WTC11 (cell line): Measurements from ENCODE around the gene ZNF488. TPM values are rescaled to one million over a fixed set of nuclear protein-coding genes. Genes with fewer than 3 reads are reported as not detected.

Experiments
- ATAC-seq: fragments of 200-7000 bp; cut with Tn5 transposase; 2 replicates; pipeline ENCODE4 v1.10.0; 2021; ENCODE audit warnings: mild to moderate bottlenecking, moderate library complexity
- CTCF ChIA-PET: fragments of 300-600 bp; sonication (Branson Sonifier 250); formaldehyde crosslinking; loops from one replicate; lab custom pipeline; 2021; ENCODE audit warnings: antibody characterized with exemption; lab: Charles Lee
- POLR2A ChIA-PET: fragments of 350-600 bp; sonication (Branson Sonifier 250); formaldehyde crosslinking; loops from one replicate; lab custom pipeline; 2021; ENCODE audit warnings: antibody characterized with exemption; lab: Charles Lee
- DNase-seq: peaks from one replicate; pipeline ENCODE4 v3.0.0; 2021; ENCODE audit warnings: low spot score
- H3K27ac Mint-ChIP-seq: 2 replicates; pipeline ENCODE4 v1.8.0; 2021; ENCODE audit warnings: mixed read lengths
- H3K27me3 Mint-ChIP-seq: 2 replicates; pipeline ENCODE4 v1.8.0; 2021; ENCODE audit warnings: low read depth, mild to moderate bottlenecking, moderate library complexity, mixed read lengths
- H3K36me3 Mint-ChIP-seq: 2 replicates; pipeline ENCODE4 v1.8.0; 2021; ENCODE audit warnings: mixed read lengths
- H3K4me1 Mint-ChIP-seq: 2 replicates; pipeline ENCODE4 v1.8.0; 2022; ENCODE audit warnings: mixed read lengths
- H3K4me3 Mint-ChIP-seq: 2 replicates; pipeline ENCODE4 v1.8.0; 2021; ENCODE audit warnings: mild to moderate bottlenecking, moderate library complexity, mixed read lengths
- H3K9me3 Mint-ChIP-seq: 2 replicates; pipeline ENCODE4 v1.8.0; 2021; ENCODE audit warnings: mixed read lengths
- E2F1 ChIP-seq: sonication (generic); formaldehyde crosslinking; IDR thresholded peaks from 2 replicates; pipeline ENCODE4 v1.8.0; 2022; ENCODE audit warnings: mild to moderate bottlenecking, missing genetic modification reagents
- FOXK1 ChIP-seq: sonication (generic); formaldehyde crosslinking; IDR thresholded peaks from 2 replicates; pipeline ENCODE4 v1.8.0; 2022; ENCODE audit warnings: mild to moderate bottlenecking, moderate library complexity, missing genetic modification reagents
- NFE2L1 ChIP-seq: sonication (generic); formaldehyde crosslinking; IDR thresholded peaks from 2 replicates; pipeline ENCODE4 v1.8.1; 2023; ENCODE audit warnings: missing genetic modification reagents
- PRDM15 ChIP-seq: sonication (generic); formaldehyde crosslinking; IDR thresholded peaks from 2 replicates; pipeline ENCODE4 v1.8.0; 2022; ENCODE audit warnings: missing genetic modification reagents
- SP1 ChIP-seq: sonication (generic); formaldehyde crosslinking; conservative IDR thresholded peaks from 2 replicates; pipeline ENCODE4 v1.8.1; 2022; ENCODE audit warnings: missing genetic modification reagents
- TP53 ChIP-seq: sonication (generic); formaldehyde crosslinking; IDR thresholded peaks from 2 replicates; pipeline ENCODE4 v1.8.1; 2023; ENCODE audit warnings: mild to moderate bottlenecking, missing genetic modification reagents
- ZBTB43 ChIP-seq: sonication (generic); formaldehyde crosslinking; IDR thresholded peaks from 2 replicates; pipeline ENCODE4 v1.8.1; 2023; ENCODE audit warnings: mild to moderate bottlenecking, missing genetic modification reagents
- ZNF671 ChIP-seq: fragments of 250-450 bp; sonication (Bioruptor Pico); IDR thresholded peaks from 2 replicates; pipeline ENCODE4 v1.8.0; 2021; ENCODE audit warnings: mild to moderate bottlenecking
- total RNA-seq: library from RNA; stranded (reverse); gene quantifications from 3 replicates; pipeline ENCODE4 v1.2.3, GENCODE V29; 2021
- TF ChIP-seq, protein P1 (sequence below): fragments of 250-450 bp; sonication (Bioruptor Pico); IDR thresholded peaks from 2 replicates; pipeline ENCODE4 v1.9.0; 2021; ENCODE audit warnings: mild to moderate bottlenecking, borderline replicate concordance
- TF ChIP-seq, protein P2 (sequence below): sonication (generic); formaldehyde crosslinking; IDR thresholded peaks from 2 replicates; pipeline ENCODE4 v1.8.1; 2022; ENCODE audit warnings: mild to moderate bottlenecking, missing genetic modification reagents, moderate library complexity, borderline replicate concordance
- TF ChIP-seq, protein P3 (sequence below): sonication (generic); formaldehyde crosslinking; IDR thresholded peaks from 2 replicates; pipeline ENCODE4 v1.8.1; 2022; ENCODE audit warnings: low read depth, mild to moderate bottlenecking, moderate library complexity, missing genetic modification reagents, borderline replicate concordance

The ZNF488 gene
- total RNA-seq, 1 experiment from 2014 or later: 8.7 TPM

GRCh38 chr10:47360419-47361040 is 23.6 kb downstream of the ZNF488 start:
- no peaks in the 10 kb centered on the region for H3K27me3 Mint-ChIP-seq
- no peak overlapping the region for H3K4me3 Mint-ChIP-seq
- no peak for TF ChIP-seq PRDM15 (CRISPR knock-in tag)
- TF ChIP-seq ZNF671: no peak
- no peak for TF ChIP-seq NFE2L1
- TF ChIP-seq ZBTB43 (CRISPR knock-in tag): no peak
- TF ChIP-seq, protein P1, sequence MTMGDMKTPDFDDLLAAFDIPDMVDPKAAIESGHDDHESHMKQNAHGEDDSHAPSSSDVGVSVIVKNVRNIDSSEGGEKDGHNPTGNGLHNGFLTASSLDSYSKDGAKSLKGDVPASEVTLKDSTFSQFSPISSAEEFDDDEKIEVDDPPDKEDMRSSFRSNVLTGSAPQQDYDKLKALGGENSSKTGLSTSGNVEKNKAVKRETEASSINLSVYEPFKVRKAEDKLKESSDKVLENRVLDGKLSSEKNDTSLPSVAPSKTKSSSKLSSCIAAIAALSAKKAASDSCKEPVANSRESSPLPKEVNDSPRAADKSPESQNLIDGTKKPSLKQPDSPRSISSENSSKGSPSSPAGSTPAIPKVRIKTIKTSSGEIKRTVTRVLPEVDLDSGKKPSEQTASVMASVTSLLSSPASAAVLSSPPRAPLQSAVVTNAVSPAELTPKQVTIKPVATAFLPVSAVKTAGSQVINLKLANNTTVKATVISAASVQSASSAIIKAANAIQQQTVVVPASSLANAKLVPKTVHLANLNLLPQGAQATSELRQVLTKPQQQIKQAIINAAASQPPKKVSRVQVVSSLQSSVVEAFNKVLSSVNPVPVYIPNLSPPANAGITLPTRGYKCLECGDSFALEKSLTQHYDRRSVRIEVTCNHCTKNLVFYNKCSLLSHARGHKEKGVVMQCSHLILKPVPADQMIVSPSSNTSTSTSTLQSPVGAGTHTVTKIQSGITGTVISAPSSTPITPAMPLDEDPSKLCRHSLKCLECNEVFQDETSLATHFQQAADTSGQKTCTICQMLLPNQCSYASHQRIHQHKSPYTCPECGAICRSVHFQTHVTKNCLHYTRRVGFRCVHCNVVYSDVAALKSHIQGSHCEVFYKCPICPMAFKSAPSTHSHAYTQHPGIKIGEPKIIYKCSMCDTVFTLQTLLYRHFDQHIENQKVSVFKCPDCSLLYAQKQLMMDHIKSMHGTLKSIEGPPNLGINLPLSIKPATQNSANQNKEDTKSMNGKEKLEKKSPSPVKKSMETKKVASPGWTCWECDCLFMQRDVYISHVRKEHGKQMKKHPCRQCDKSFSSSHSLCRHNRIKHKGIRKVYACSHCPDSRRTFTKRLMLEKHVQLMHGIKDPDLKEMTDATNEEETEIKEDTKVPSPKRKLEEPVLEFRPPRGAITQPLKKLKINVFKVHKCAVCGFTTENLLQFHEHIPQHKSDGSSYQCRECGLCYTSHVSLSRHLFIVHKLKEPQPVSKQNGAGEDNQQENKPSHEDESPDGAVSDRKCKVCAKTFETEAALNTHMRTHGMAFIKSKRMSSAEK (CRISPR knock-in tag): no peak
- no peak for TF ChIP-seq E2F1 (CRISPR knock-in tag)
- no peak for TF ChIP-seq SP1 (CRISPR knock-in tag)
- TF ChIP-seq, protein P2, sequence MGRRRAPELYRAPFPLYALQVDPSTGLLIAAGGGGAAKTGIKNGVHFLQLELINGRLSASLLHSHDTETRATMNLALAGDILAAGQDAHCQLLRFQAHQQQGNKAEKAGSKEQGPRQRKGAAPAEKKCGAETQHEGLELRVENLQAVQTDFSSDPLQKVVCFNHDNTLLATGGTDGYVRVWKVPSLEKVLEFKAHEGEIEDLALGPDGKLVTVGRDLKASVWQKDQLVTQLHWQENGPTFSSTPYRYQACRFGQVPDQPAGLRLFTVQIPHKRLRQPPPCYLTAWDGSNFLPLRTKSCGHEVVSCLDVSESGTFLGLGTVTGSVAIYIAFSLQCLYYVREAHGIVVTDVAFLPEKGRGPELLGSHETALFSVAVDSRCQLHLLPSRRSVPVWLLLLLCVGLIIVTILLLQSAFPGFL (CRISPR knock-in tag): no peak
- no peak for TF ChIP-seq FOXK1
- TF ChIP-seq TP53 (CRISPR knock-in tag): no peak
- TF ChIP-seq, protein P3, sequence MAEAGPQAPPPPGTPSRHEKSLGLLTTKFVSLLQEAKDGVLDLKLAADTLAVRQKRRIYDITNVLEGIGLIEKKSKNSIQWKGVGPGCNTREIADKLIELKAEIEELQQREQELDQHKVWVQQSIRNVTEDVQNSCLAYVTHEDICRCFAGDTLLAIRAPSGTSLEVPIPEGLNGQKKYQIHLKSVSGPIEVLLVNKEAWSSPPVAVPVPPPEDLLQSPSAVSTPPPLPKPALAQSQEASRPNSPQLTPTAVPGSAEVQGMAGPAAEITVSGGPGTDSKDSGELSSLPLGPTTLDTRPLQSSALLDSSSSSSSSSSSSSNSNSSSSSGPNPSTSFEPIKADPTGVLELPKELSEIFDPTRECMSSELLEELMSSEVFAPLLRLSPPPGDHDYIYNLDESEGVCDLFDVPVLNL (CRISPR knock-in tag): no peak
- H3K36me3 Mint-ChIP-seq: no peaks in the 10 kb centered on the region
- peaks cover 26% of the 10 kb centered on the region for H3K4me1 Mint-ChIP-seq
- H3K27ac Mint-ChIP-seq: no peak overlapping the region
- POLR2A ChIA-PET: no interaction called here
- ATAC-seq (no peak), DNase-seq (no peak)
- CTCF ChIA-PET: interaction anchor here (1.8 to 2.7 kb wide), 2 partner anchors 17 to 20 kb away, joined by 9 to 17 read pairs; no protein-coding TSS in a partner anchor
- no peaks in the 10 kb centered on the region for H3K9me3 Mint-ChIP-seq
